Spleen (tissue), 11 donors: ENCODE data around the gene KRTAP12-1. TPM values are rescaled to one million over a fixed set of nuclear protein-coding genes. Genes with fewer than 3 reads are reported as not detected.

ENCODE experiments used
- DNase-seq: peaks from one replicate; pipeline ENCODE4 v3.0.0-alpha.2; 2020
- H3K27ac ChIP-seq, 8 donors: fragments of 200-600 bp; sonication (generic) in 7 of 8; 1 replicate in 4 of 8; 2 replicates in 4 of 8; pipeline versions ENCODE4 v1.5.0 to v1.8.0; 2016 to 2021; ENCODE audit warnings: inconsistent platforms in 4 of 8, mild to moderate bottlenecking in 4 of 8, moderate library complexity in 1 of 8
- H3K27me3 ChIP-seq, 7 donors: fragments of 200-600 bp; sonication (generic) in 6 of 7; replicated peaks in 1 of 7; 1 replicate in 4 of 7; 2 replicates in 3 of 7; pipeline versions ENCODE4 v1.5.0 to v1.8.0; 2016 to 2021; ENCODE audit warnings: inconsistent platforms in 3 of 7, mild to moderate bottlenecking in 1 of 7
- H3K36me3 ChIP-seq, 6 donors: fragments of 200-600 bp; sonication (generic) in 5 of 6; 1 replicate in 4 of 6; 2 replicates in 2 of 6; pipeline versions ENCODE4 v1.5.0 to v1.8.0; 2016 to 2021; ENCODE audit warnings: inconsistent platforms in 2 of 6
- H3K4me1 ChIP-seq, 6 donors: fragments of 200-600 bp; sonication (generic) in 5 of 6; 1 replicate in 3 of 6; 2 replicates in 3 of 6; pipeline versions ENCODE4 v1.5.0 to v1.8.0; 2016 to 2021; ENCODE audit warnings: inconsistent platforms in 3 of 6
- H3K4me3 ChIP-seq, 8 donors: fragments of 200-600 bp; sonication (generic) in 7 of 8; 1 replicate in 4 of 8; 2 replicates in 4 of 8; pipeline versions ENCODE4 v1.5.0 to v1.8.0; 2016 to 2021; ENCODE audit warnings: inconsistent platforms in 4 of 8, mild to moderate bottlenecking in 4 of 8, moderate library complexity in 2 of 8
- H3K9me3 ChIP-seq, 8 donors: fragments of 200-600 bp; sonication (generic) in 7 of 8; 1 replicate in 4 of 8; 2 replicates in 4 of 8; pipeline versions ENCODE4 v1.5.0 to v1.8.0; 2016 to 2021; ENCODE audit warnings: inconsistent platforms in 4 of 8
- POLR2A ChIP-seq, 3 donors: fragments of 450-650 bp; IDR thresholded peaks; one replicate each; pipeline ENCODE4 v1.5.1; 2017; ENCODE audit warnings: antibody characterized with exemption in 3 of 3, mild to moderate bottlenecking in 1 of 3
- POLR2AphosphoS5 ChIP-seq, 3 donors: sonication (generic); formaldehyde crosslinking; IDR thresholded peaks; one replicate each; pipeline ENCODE4 v1.5.1; 2017; ENCODE audit warnings: antibody characterized with exemption in 3 of 3
- WGBS, 5 donors: extraction: QIAGEN DNeasy Blood & Tissue Kit in 3 of 5; methylation state at CpG; one replicate each; pipeline versions ENCODE4 v1.1.5 to v1.1.7; 2013 to 2018; 5-methylcytosine and 5-hydroxymethylcytosine counted together
- intact Hi-C: fragments of 100-400 bp; cut with DNase I; formaldehyde crosslinking; loops from one replicate; pipeline ENCODE4 v1.15.0; 2023; ENCODE audit warnings: low total_unique reads
- polyA plus RNA-seq, 3 donors: library from polyadenylated mRNA; stranded (reverse); fragments of 200-250 nt; gene quantifications; one replicate each; pipeline ENCODE4 v1.2.1, GENCODE V29; 2013
- total RNA-seq, 7 donors: library from RNA; depleted of rRNA in 3 of 7; stranded (reverse); fragments of >200 nt in 3 of 7; fragmentation: NEBNext Ultra II Directional in 4 of 7; extraction: Animal tissue kit (Norgen Biotek cat#: 25700) in 4 of 7; gene quantifications; one replicate each; pipeline versions ENCODE4 v1.1.0 to v1.2.1, GENCODE V29; 2016 to 2021
- TF ChIP-seq, protein P1 (sequence below), 11 experiments: fragments of 200-600 bp in 7 of 11; fragments of 450-650 bp in 4 of 11; sonication (generic) in 4 of 11; IDR thresholded peaks in 8 of 11; conservative IDR thresholded peaks in 3 of 11; 1 replicate in 7 of 11; 2 replicates in 4 of 11; pipeline versions ENCODE4 v1.4.0 to v1.8.0; 2016 to 2021; ENCODE audit warnings: antibody characterized with exemption in 11 of 11, inconsistent platforms in 4 of 11, mild to moderate bottlenecking in 1 of 11
- donor health status: healthy with polysubstance abuse.
- donor health status: DM: no; HTN: no; CAD: no; lungs with moderate emphysema.
- donor health status: DM: no; HTN: no; CAD: no.
- donor health status: Bipolar disorder and iron deficiency.
- donor health status: healthy.
- donor health status: DM: no; HTN: no; CAD: no.
- donor health status: DM: yes; HTN: yes; CAD: no.

Gene KRTAP12-1
- total and polyA plus RNA-seq, 10 donors = not detected

GRCh38 chr21:44704636-44705001 is 22.7 kb upstream of the KRTAP12-1 start:
- Histone ChIP-seq H3K27me3 (peaks cover 8 to 100% (median 93%) of the 10 kb centered on the region in 7 donors), H3K4me1 (peaks cover 0 to 29% (median 6%) of the 10 kb centered on the region in 6 donors), H3K9me3 (peaks cover 0 to 17% (median 0%) of the 10 kb centered on the region in 8 donors), H3K36me3 (no peaks in the 10 kb centered on the region), H3K4me3 (no peak overlapping the region), H3K27ac (no peak overlapping the region)
- intact Hi-C loops = no loop called here
- no peak for DNase-seq
- 10 to 23% (median 18%) methylated on average over 3 to 13 of the region's 13 CpGs for whole genome bisulfite sequencing, 5 donors
- TF ChIP-seq POLR2AphosphoS5 (IDR thresholded peaks at IDR 0.05) (no peak), POLR2A (IDR thresholded peaks at IDR 0.05) (no peak)
- TF ChIP-seq, protein P1, sequence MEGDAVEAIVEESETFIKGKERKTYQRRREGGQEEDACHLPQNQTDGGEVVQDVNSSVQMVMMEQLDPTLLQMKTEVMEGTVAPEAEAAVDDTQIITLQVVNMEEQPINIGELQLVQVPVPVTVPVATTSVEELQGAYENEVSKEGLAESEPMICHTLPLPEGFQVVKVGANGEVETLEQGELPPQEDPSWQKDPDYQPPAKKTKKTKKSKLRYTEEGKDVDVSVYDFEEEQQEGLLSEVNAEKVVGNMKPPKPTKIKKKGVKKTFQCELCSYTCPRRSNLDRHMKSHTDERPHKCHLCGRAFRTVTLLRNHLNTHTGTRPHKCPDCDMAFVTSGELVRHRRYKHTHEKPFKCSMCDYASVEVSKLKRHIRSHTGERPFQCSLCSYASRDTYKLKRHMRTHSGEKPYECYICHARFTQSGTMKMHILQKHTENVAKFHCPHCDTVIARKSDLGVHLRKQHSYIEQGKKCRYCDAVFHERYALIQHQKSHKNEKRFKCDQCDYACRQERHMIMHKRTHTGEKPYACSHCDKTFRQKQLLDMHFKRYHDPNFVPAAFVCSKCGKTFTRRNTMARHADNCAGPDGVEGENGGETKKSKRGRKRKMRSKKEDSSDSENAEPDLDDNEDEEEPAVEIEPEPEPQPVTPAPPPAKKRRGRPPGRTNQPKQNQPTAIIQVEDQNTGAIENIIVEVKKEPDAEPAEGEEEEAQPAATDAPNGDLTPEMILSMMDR (IDR thresholded peaks at IDR 0.05 in 8 of 11, conservative IDR thresholded peaks at IDR 0.05 in 3 of 11) = no peak

DNA sequence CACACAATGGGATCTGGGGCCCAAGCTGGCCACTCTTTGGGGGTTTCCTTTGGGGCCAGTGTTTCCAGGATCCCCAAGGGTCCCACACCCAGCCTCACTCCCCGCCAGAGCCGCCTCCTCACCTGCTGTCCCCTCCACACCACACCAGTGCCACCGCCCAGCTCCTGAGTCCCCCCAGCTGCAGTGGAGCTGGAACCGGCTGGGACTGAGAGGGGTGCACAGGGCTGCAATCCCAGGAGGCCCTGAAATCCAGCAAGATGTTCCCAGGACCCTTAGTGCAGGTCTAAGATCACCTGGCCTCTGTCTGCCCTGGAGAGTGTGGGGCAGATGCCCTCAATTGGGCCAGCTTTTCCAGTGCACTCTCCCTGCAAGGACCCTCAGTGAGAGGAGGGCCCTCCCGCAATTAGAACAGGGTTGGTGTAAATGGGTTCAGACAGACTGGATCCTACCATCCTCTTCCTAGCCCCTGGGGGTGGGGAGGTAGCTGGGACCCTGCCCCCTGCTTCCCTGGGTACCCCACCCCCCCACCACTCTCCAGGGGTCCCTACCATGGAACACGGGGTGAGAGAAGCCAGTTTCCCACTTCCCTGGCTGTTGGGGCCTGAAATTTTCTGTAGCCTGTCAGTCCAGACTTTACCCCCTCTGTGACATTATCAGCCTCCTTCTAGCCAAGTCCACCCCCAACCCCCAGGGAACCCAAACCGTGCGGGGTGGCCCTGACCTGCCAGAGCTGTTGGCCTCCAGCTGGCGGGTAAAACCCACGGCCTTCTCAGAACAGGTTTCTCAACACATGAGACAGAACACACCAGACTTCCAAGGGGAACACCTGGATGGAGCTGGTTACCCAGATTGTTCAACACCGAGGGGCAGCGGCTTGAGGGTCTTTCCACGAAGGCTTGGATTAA is 22.0 kb upstream of the KRTAP12-1 start:
- Histone ChIP-seq H3K4me1 (peaks cover 0 to 22% (median under 1%) of the 10 kb centered on the region in 6 donors), H3K27me3 (peaks cover 8 to 100% (median 93%) of the 10 kb centered on the region in 7 donors), H3K4me3 (no peak overlapping the region), H3K27ac (no peak overlapping the region), H3K9me3 (peaks cover 0 to 17% (median 0%) of the 10 kb centered on the region in 8 donors), H3K36me3 (no peaks in the 10 kb centered on the region)
- no peak for DNase-seq
- intact Hi-C loops = no loop called here
- TF ChIP-seq, protein P1 (IDR thresholded peaks at IDR 0.05 in 8 of 11, conservative IDR thresholded peaks at IDR 0.05 in 3 of 11) = no peak
- no peak for TF ChIP-seq POLR2A (IDR thresholded peaks at IDR 0.05)
- no peak for TF ChIP-seq POLR2AphosphoS5 (IDR thresholded peaks at IDR 0.05)
- 32 to 50% (median 39%) methylated on average over 13 of the region's 13 CpGs for whole genome bisulfite sequencing, 5 donors

- TF ChIP-seq, protein P1 (IDR thresholded peaks at IDR 0.05 in 8 of 11, conservative IDR thresholded peaks at IDR 0.05 in 3 of 11) = no peak
- TF ChIP-seq POLR2A (IDR thresholded peaks at IDR 0.05) (no peak), POLR2AphosphoS5 (IDR thresholded peaks at IDR 0.05) (no peak)
- no peak overlapping the region for H3K4me3 ChIP-seq
- intact Hi-C loops = no loop called here
- no peaks in the 10 kb centered on the region for H3K36me3 ChIP-seq
- peaks cover 0 to 14% (median 0%) of the 10 kb centered on the region in 6 donors for H3K4me1 ChIP-seq
- 47 to 63% (median 55%) methylated on average over 14 to 16 of the region's 16 CpGs for WGBS, 5 donors
- no peak overlapping the region for H3K27ac ChIP-seq
- no peak for DNase-seq
- H3K9me3 ChIP-seq = peaks cover 0 to 17% (median 0%) of the 10 kb centered on the region in 8 donors
- H3K27me3 ChIP-seq = peaks cover 6 to 100% (median 90%) of the 10 kb centered on the region in 7 donors
Observed at GRCh38 chr21:44702973-44703730, 21.2 kb upstream of the KRTAP12-1 start.
